Erythroblast (primary cell): ENCODE measurements around the gene WDR44.

Experiments
- GATA1 ChIP-seq: IDR thresholded peaks from 2 replicates; pipeline ENCODE4 v1.6.1; 2011; ENCODE audit warnings: low read depth, mild to moderate bottlenecking, control low read depth, low read length, moderate library complexity
- POLR2A ChIP-seq: IDR thresholded peaks from 2 replicates; pipeline ENCODE4 v1.6.1; 2011; ENCODE audit warnings: mild to moderate bottlenecking, low read length

DNA sequence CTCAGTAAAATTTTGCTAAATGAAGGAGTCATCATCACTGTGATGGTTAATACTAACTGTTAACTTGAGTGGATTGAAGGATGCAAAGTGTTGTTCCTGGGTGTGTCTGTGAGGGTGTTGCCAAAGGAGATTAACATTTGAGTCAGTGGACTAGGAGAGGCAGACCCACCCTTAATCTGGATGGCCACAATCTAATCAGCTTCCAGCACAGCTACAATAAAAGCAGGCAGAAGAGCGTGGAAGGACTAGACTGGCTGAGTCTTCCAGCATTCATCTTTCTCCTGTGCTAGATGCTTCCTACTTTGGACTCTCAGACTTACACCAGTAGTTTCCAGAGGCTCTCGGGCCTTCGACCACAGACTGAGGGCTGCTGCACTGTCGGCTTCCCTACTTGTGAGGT, 21.3 kb upstream of the WDR44 start:
- no peak for TF ChIP-seq POLR2A
- TF ChIP-seq GATA1: no peak
